Activated CD8-positive, alpha-beta memory T cell treated with anti-CD3 and anti-CD28 coated beads, Interleukin-2, amount 10 ng/mL, durations not matched to agents 7 days and 5 days (primary cell): ENCODE results near the gene IDH3B. TPM values are rescaled to one million over a fixed set of nuclear protein-coding genes. Genes with fewer than 3 reads are reported as not detected.
A peak's percentile ranks its signal among the peaks of the same experiment; 100 is the strongest.

Experiments used
- ATAC-seq: fragments of 150-1000 bp; cut with Tn5 transposase; one replicate; pipeline ENCODE4 v1.10.0; 2021; ENCODE audit warnings: moderate library complexity
- CTCF ChIA-PET: fragments of 350-600 bp; sonication (Branson Sonifier 250); formaldehyde crosslinking; loops from one replicate; lab custom pipeline; 2021; ENCODE audit warnings: antibody characterized with exemption; lab: Charles Lee
- DNase-seq: peaks from one replicate; pipeline ENCODE4 v3.0.0-alpha.2; 2020
- H3K27ac Mint-ChIP-seq: one replicate; pipeline ENCODE4 v1.8.0; 2021; ENCODE audit warnings: mild to moderate bottlenecking, mixed read lengths
- H3K27me3 Mint-ChIP-seq: one replicate; pipeline ENCODE4 v1.8.0; 2021; ENCODE audit warnings: mixed read lengths
- H3K36me3 Mint-ChIP-seq: one replicate; pipeline ENCODE4 v1.8.0; 2021; ENCODE audit warnings: mild to moderate bottlenecking, mixed read lengths
- H3K4me1 Mint-ChIP-seq: one replicate; pipeline ENCODE4 v1.8.0; 2021; ENCODE audit warnings: mixed read lengths
- H3K4me3 Mint-ChIP-seq: one replicate; pipeline ENCODE4 v1.8.0; 2021; ENCODE audit warnings: mild to moderate bottlenecking, moderate library complexity, mixed read lengths
- H3K9me3 Mint-ChIP-seq: one replicate; pipeline ENCODE4 v1.8.0; 2022; ENCODE audit warnings: low read depth, mixed read lengths
- total RNA-seq, 2 experiments: library from RNA; stranded (reverse); gene quantifications; one replicate each; pipeline ENCODE4 v1.2.3, GENCODE V29; 2021

The IDH3B gene
- total RNA-seq, 2 experiments from 2014 or later: 91.4 to 96.0 TPM

DNA sequence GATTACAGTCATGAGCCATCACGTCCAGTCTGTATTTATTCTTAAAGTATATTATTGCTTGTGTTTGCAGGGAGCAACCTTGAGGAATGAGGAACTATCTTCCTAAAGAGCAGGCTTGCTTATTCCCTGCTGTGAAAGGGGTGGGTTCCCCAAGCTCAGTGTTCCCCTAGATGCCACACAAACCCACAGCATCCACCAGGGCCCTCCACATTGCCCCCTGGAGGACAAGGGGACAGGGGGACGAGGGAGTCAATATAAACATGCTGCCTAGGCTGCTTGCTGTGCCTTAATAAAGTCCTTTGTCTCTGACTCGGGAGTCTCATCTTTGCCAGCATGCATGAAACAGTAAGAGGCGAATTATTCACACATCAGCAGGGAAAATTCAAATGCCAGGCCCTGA, 8.0 kb upstream of the IDH3B start:
- ATAC-seq (no peak), DNase-seq (no peak)
- CTCF ChIA-PET: interaction anchor here (1.0 to 5.3 kb wide), 4 partner anchors 13 to 81 kb away, joined by 3 to 24 read pairs (median 6); partner anchors contain the start of gene NOP56
- Mint-ChIP-seq H3K27me3 (peaks cover 7% of the 10 kb centered on the region), H3K4me1 (no peaks in the 10 kb centered on the region), H3K27ac (no peak overlapping the region), H3K9me3 (no peaks in the 10 kb centered on the region), H3K4me3 (no peak overlapping the region), H3K36me3 (no peaks in the 10 kb centered on the region)

DNA sequence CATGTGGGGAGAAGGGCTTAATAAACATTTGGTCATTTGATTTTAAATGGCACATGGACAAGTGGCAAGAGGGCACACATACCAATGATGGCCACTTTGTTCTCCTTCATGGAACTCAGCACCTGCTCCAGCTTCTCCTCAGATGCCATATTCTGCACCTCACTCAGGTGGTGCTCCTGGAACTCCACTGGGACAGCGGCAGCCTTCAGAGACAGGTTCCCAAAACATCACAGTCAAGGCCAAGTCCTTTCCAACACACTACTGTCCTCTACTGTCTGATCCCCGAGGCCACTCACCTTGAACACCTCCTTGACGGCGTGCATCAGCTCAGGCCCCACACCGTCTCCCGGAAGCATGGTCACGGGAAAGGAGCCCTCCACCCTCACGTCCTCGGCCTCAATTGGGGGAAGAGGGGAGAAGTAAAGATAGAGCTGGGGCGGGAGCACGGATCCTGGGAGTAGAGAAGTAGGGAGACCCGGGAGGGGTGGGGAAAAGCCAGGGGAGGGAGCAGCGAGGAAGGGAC, 591 bp downstream of the IDH3B start:
- Mint-ChIP-seq H3K27ac (peak overlapping the region; percentile 96), H3K4me3 (peak overlapping the region; percentile 79)
- CTCF ChIA-PET: interaction anchor here (0.9 to 2.7 kb wide), 4 partner anchors 11 to 25 kb away, joined by 3 to 21 read pairs (median 4); partner anchors contain the start of gene NOP56

GRCh38 chr20:2659547-2659946, 4.5 kb downstream of the IDH3B start:
- CTCF ChIA-PET: no interaction called here
- no peak for ATAC-seq
- no peak for DNase-seq
- Mint-ChIP-seq H3K27me3 (no peaks in the 10 kb centered on the region), H3K36me3 (peaks cover 55% of the 10 kb centered on the region), H3K4me3 (no peak overlapping the region), H3K9me3 (no peaks in the 10 kb centered on the region), H3K27ac (no peak overlapping the region), H3K4me1 (peaks cover 47% of the 10 kb centered on the region)

More for the DNA sequence above, 591 bp downstream of the IDH3B start:
- H3K27me3 Mint-ChIP-seq: peaks cover 3% of the 10 kb centered on the region
- ATAC-seq: no peak
- peaks cover 26% of the 10 kb centered on the region for H3K4me1 Mint-ChIP-seq
- DNase-seq: no peak
- no peaks in the 10 kb centered on the region for H3K9me3 Mint-ChIP-seq
- peaks cover 16% of the 10 kb centered on the region for H3K36me3 Mint-ChIP-seq

DNA sequence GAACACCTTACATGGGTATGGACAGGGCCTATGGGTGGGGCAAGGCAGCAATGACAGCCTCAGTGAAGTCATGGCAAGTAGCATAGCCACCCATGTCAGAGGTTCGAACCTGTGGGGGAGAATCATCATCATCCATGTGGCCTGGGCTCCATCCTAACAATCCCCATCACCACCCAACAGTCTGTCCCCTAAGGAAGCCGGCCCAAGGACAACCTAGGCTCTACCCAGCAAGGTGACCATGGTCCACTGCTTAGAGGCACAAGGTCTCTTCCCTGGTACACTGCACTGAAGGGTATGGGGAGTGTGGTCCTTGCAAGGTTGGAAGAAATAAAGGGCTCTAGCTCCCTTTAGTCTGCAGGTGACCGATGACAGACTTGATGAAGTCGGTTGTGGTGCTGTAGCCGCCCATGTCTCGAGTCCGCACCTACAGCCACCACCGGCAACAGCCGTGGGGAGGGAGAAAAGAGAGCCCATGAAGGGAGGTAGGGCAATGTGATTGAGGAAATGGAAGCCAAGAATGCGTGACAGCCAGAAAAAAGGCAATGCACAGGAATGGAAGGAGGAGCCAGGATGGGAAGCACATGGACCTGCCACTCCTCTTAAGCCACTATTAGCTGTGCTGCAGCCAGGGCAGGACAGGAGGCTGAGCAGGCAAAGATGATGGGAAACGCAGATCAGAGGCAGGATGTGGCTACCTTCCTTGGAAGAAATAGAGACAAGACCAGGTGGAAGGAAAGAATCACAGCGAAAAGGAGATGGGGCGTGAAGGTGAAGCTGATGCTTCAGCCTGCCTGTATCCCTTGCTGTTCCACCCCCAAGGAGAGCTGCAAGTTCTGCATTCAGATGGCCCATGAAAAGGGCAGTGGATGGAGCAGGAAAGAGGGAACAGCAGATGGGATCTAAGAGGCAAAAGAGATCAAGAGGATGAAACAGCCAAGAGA, 5.3 kb downstream of the IDH3B start:
- no peak for DNase-seq

GRCh38 chr20:2657674-2658073, 6.3 kb downstream of the IDH3B start:
- peaks cover 70% of the 10 kb centered on the region for H3K36me3 Mint-ChIP-seq
- no peak overlapping the region for H3K27ac Mint-ChIP-seq
- H3K4me3 Mint-ChIP-seq: no peak overlapping the region
- CTCF ChIA-PET: no interaction called here
- DNase-seq (no peak), ATAC-seq (no peak)
- no peaks in the 10 kb centered on the region for H3K9me3 Mint-ChIP-seq
- peaks cover 45% of the 10 kb centered on the region for H3K4me1 Mint-ChIP-seq
- no peaks in the 10 kb centered on the region for H3K27me3 Mint-ChIP-seq

More for the DNA sequence above, 5.3 kb downstream of the IDH3B start:
- Mint-ChIP-seq H3K36me3 (peaks cover 64% of the 10 kb centered on the region), H3K9me3 (no peaks in the 10 kb centered on the region), H3K27me3 (no peaks in the 10 kb centered on the region), H3K27ac (peak overlapping the region; percentile 52), H3K4me1 (peaks cover 51% of the 10 kb centered on the region), H3K4me3 (no peak overlapping the region)
- CTCF ChIA-PET: no interaction called here
- ATAC-seq: no peak

- CTCF ChIA-PET: no interaction called here
- Mint-ChIP-seq H3K27me3 (no peaks in the 10 kb centered on the region), H3K4me1 (peaks cover 43% of the 10 kb centered on the region), H3K4me3 (no peak overlapping the region), H3K27ac (no peak overlapping the region), H3K36me3 (peaks cover 70% of the 10 kb centered on the region), H3K9me3 (no peaks in the 10 kb centered on the region)
- ATAC-seq (no peak), DNase-seq (no peak)
These were observed 6.8 kb downstream of the IDH3B start for GRCh38 chr20:2657241-2657640.

DNA sequence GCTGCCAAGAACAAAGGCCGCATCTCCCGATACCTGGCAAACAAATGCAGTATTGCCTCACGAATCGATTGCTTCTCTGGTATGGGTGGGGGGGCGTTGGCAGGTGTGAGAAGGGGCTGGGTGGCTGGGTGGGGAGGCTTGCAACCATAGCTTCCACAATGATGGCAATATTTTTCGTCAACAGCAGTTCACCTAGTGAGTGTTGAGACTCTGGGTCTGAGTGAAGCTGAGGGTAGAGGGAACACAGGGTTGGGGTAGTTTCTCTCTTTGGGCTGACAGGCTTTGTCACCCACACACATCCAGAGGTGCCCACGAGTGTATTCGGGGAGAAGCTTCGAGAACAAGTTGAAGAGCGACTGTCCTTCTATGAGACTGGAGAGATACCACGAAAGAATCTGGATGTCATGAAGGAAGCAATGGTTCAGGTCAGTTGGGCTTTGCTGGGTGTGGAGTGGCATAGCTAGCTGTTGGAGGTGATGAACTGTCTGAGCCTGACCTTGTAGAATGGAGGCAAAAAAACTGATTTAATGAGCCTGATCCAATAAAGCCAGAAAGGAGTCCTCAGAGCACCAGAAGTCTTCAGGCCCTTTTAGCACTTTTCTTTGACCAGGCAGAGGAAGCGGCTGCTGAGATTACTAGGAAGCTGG, 7.4 kb downstream of the IDH3B start:
- Mint-ChIP-seq H3K27ac (peak overlapping the region; percentile 27), H3K4me3 (no peak overlapping the region), H3K27me3 (no peaks in the 10 kb centered on the region), H3K9me3 (no peaks in the 10 kb centered on the region), H3K4me1 (peaks cover 37% of the 10 kb centered on the region), H3K36me3 (peaks cover 65% of the 10 kb centered on the region)
- DNase-seq (no peak), ATAC-seq (no peak)
- CTCF ChIA-PET: interaction anchor here (1.5 kb wide), 1 partner anchor 10 kb away, joined by 3 read pairs; no protein-coding TSS in a partner anchor

DNA sequence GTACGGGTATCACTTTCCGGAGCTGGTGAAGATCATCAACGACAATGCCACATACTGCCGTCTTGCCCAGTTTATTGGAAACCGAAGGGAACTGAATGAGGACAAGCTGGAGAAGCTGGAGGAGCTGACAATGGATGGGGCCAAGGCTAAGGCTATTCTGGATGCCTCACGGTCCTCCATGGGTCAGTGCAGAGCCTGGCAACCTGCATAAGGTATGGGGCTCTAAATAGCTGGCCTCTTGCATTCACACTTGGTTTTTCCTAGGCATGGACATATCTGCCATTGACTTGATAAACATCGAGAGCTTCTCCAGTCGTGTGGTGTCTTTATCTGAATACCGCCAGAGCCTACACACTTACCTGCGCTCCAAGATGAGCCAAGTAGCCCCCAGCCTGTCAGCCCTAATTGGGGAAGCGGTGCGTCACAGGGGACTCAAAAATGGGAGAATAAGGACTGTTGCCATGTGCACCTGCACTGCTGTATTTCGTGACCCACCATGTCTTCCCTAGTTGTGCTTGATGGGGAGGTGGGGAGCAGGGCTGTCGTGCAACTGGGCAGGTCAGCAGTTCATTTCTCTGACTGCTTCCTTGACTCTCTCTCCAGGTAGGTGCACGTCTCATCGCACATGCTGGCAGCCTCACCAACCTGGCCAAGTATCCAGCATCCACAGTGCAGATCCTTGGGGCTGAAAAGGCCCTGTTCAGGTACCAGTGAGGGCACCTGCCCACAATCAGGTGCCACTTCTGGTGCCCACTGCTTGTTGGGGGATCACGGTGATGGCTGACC, 8.5 kb downstream of the IDH3B start:
- Mint-ChIP-seq H3K36me3 (peaks cover 65% of the 10 kb centered on the region), H3K27me3 (no peaks in the 10 kb centered on the region), H3K9me3 (no peaks in the 10 kb centered on the region), H3K4me1 (peaks cover 41% of the 10 kb centered on the region), H3K27ac (peak overlapping the region; percentile 26), H3K4me3 (no peak overlapping the region)
- CTCF ChIA-PET: interaction anchor here (1.2 to 1.5 kb wide), 3 partner anchors 9 to 129 kb away, joined by 3 read pairs; no protein-coding TSS in a partner anchor
- DNase-seq: no peak
- ATAC-seq: no peak

DNA sequence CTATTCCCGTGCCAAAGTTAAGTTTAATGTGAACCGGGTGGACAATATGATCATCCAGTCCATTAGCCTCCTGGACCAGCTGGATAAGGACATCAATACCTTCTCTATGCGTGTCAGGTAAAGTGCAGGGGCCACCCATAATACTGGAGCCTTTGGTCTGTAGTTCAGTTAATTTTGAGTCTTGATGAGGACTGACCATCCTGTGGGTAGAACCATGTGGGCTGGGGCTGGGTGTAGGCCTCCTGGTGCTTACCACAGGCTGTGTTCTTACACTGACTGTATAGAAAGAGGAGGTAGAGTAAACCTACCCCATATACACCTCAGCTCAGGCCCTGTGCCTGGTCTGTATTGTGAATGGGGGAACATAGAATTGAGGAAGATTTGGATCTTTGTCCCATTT, 9.2 kb downstream of the IDH3B start:
- Mint-ChIP-seq H3K27ac (peak overlapping the region; percentile 87), H3K27me3 (no peaks in the 10 kb centered on the region), H3K36me3 (peaks cover 63% of the 10 kb centered on the region), H3K4me1 (peaks cover 47% of the 10 kb centered on the region), H3K9me3 (no peaks in the 10 kb centered on the region), H3K4me3 (peak overlapping the region; percentile 91)
- DNase-seq (no peak), ATAC-seq (no peak)
- CTCF ChIA-PET: interaction anchor here (1.2 to 1.3 kb wide), 2 partner anchors 13 to 128 kb away, joined by 3 read pairs; no protein-coding TSS in a partner anchor

- CTCF ChIA-PET: interaction anchor here (1.2 to 1.3 kb wide), 2 partner anchors 13 to 127 kb away, joined by 3 read pairs; no protein-coding TSS in a partner anchor
- no peak for DNase-seq
- Mint-ChIP-seq H3K36me3 (peaks cover 61% of the 10 kb centered on the region), H3K4me1 (peaks cover 50% of the 10 kb centered on the region), H3K27ac (peak overlapping the region; percentile 87), H3K4me3 (peak overlapping the region; percentile 91), H3K9me3 (no peaks in the 10 kb centered on the region), H3K27me3 (no peaks in the 10 kb centered on the region)
- ATAC-seq: no peak
These were observed 9.6 kb downstream of the IDH3B start for GRCh38 chr20:2654384-2654822.

DNA sequence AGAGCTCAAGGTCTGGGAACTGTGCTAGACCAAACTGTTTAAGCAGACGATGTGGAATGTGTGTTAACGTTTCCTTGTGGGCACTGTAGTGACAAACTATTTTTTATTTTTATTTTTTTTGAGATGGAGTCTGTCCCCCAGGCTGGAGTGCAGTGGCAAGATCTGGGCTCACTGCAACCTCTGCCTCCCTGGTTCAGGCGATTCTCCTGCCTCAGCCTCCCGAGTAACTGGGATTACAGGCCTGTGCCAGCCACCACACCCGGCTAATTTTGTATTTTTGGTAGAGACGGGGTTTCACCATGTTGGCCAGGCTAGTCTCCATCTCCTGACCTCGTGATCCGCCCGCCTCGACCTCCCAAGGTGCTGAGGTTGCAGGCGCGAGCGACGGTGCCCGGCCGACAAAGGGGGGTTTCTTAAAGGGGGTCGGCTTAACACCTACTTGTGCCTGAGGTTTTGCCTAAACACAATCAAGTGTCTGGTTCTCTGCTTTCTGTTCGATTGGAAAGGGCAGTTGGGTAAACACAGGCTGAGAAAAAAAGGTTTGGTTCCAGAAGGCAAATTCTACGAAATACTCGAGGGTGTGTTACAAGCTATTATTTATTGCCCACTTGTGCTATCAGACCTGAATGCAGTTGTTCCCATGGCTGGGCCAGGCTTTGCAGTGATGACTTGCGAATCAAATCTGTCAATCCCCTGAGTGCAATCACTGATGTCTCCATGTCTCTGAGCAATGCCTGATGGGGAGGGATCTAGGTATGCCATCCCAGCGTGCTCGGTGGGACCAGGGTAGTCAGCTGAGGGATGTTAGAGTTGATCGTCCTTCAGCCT, 10.2 kb downstream of the IDH3B start:
- ATAC-seq (no peak), DNase-seq (no peak)
- Mint-ChIP-seq H3K4me3 (peak overlapping the region; percentile 91), H3K4me1 (peaks cover 50% of the 10 kb centered on the region), H3K27ac (peak overlapping the region; percentile 87), H3K36me3 (peaks cover 58% of the 10 kb centered on the region), H3K27me3 (no peaks in the 10 kb centered on the region), H3K9me3 (no peaks in the 10 kb centered on the region)
- CTCF ChIA-PET: interaction anchor here (1.0 to 4.6 kb wide), 5 partner anchors 10 to 146 kb away, joined by 3 to 39 read pairs (median 3); partner anchors contain the start of gene IDH3B
